ENCODE measurements around the gene NCOA3.

The NCOA3 gene

DNA sequence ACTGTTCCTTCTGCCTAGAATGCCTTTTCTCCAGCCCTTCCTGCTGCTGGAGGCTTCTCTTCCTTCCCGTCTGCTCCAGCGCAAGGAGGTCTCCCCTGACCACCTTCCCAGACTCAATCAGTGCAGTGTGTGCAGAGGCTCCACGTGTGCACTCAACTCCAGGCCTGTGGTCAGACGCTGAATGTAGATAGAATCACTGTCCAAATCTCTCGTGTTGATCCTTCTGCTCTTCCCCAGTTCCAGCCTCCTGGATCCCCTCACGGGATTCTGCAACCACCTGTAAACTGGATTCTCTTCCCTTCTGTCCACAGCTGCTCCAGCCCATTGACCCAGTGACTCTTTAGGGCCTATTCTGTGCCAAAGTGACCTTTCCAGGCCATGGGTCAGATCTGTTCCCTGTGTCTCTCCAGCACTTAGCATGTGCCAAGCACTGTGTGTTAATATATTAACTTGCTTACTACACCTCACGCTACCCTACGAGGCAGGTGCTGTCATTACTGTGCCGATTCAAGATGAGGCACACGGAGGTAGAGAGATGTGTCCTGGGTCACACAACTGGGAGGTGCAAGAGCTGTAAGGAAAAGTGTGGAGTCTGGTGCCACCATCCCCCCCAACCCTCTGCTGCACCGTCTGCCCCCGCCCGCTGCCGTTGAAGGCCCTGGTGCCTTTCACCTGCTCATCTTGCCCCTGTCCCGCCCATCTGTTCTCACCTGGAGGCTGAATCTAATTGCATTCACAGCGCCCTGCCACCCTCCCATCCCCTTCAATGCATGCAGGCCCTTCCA is 171.4 kb downstream of the NCOA3 start:
- DNase-seq (ENCODE audit: low spot score): no peak
- TF ChIP-seq, protein P1, sequence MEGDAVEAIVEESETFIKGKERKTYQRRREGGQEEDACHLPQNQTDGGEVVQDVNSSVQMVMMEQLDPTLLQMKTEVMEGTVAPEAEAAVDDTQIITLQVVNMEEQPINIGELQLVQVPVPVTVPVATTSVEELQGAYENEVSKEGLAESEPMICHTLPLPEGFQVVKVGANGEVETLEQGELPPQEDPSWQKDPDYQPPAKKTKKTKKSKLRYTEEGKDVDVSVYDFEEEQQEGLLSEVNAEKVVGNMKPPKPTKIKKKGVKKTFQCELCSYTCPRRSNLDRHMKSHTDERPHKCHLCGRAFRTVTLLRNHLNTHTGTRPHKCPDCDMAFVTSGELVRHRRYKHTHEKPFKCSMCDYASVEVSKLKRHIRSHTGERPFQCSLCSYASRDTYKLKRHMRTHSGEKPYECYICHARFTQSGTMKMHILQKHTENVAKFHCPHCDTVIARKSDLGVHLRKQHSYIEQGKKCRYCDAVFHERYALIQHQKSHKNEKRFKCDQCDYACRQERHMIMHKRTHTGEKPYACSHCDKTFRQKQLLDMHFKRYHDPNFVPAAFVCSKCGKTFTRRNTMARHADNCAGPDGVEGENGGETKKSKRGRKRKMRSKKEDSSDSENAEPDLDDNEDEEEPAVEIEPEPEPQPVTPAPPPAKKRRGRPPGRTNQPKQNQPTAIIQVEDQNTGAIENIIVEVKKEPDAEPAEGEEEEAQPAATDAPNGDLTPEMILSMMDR (IDR thresholded peaks at IDR 0.05; ENCODE audit: extremely low read depth, missing control alignments): no peak

DNA sequence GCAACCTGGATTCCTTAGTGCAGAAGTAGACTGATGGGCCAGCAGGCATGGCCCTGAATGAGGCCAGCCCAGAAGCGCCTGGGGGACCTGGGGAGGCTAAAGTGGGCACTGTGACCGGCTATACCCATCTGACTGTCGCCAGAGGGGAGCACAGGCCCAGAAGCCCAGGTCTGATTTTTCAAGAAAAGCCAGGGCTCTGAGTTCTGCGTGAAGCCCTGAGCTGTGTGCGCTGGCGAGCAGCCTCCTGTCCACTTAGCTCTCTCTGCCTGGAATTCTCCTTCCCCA is 171.9 kb downstream of the NCOA3 start:
- TF ChIP-seq, protein P1 (IDR thresholded peaks at IDR 0.05; ENCODE audit: extremely low read depth, missing control alignments): no peak
- DNase-seq (ENCODE audit: low spot score): no peak

DNA sequence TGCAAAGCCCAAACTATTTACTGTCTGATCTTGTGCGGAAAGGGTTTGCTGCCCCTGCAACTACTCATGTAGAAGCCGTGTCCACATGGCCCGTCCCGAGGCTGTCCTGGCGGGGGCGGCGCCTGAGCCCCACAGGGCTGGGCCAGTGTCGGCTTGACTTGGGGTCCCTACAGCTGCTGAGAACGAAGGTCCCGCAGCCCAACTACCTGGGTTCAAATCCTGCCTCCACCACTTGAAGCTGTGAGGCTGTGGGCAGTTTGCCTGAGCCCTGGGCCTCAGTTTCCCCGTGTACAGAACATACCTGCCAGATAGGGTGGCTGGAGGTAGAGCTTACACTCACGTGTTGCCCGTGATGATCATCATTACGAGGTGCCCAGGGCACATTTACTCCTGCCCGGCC is 172.5 kb downstream of the NCOA3 start:
- TF ChIP-seq, protein P1 (IDR thresholded peaks at IDR 0.05; ENCODE audit: extremely low read depth, missing control alignments): no peak
- no peak for DNase-seq (ENCODE audit: low spot score)

GRCh38 chr20:47674686-47675085 is 173.0 kb downstream of the NCOA3 start:
- TF ChIP-seq, protein P1 (IDR thresholded peaks at IDR 0.05; ENCODE audit: extremely low read depth, missing control alignments): no peak
- DNase-seq (ENCODE audit: low spot score): no peak

- TF ChIP-seq, protein P1 (IDR thresholded peaks at IDR 0.05; ENCODE audit: extremely low read depth, missing control alignments): no peak
- DNase-seq (ENCODE audit: low spot score): no peak
Measured at GRCh38 chr20:47675190-47676142, 173.8 kb downstream of the NCOA3 start.

GRCh38 chr20:47676219-47676721 is 174.6 kb downstream of the NCOA3 start:
- DNase-seq (ENCODE audit: low spot score): no peak

More at GRCh38 chr20:47676219-47676721, 174.6 kb downstream of the NCOA3 start:
- TF ChIP-seq, protein P1 (IDR thresholded peaks at IDR 0.05; ENCODE audit: extremely low read depth, missing control alignments): no peak

All from GM20000 (cell line).